ENCODE data around the gene LDB2.

The LDB2 gene

GRCh38 chr4:16516796-16517439, 381.5 kb downstream of the LDB2 start:
- no peak for TF ChIP-seq CTCF (IDR thresholded peaks at IDR 0.05)
- no peak overlapping the region for H3K4me3 ChIP-seq (ENCODE audit: low read depth, low read length)
- no peak overlapping the region for H3K9ac ChIP-seq
- no peak overlapping the region for H2AFZ ChIP-seq
- no peak overlapping the region for H3K27ac ChIP-seq
- H3K4me2 ChIP-seq (ENCODE audit: low read length): no peak overlapping the region
- H3K27me3 ChIP-seq (ENCODE audit: control insufficient read depth, insufficient read depth, low read length): no peaks in the 10 kb centered on the region
- H3K79me2 ChIP-seq: no peaks in the 10 kb centered on the region
- H3K4me1 ChIP-seq: no peaks in the 10 kb centered on the region
- H3K9me3 ChIP-seq (ENCODE audit: control insufficient read depth, low read length): no peaks in the 10 kb centered on the region
- no peaks in the 10 kb centered on the region for H3K36me3 ChIP-seq (ENCODE audit: control insufficient read depth, insufficient read depth, low read length)

GRCh38 chr4:16513876-16514275, 384.6 kb downstream of the LDB2 start:
- H3K4me2 ChIP-seq (ENCODE audit: low read length): no peak overlapping the region
- no peaks in the 10 kb centered on the region for H3K36me3 ChIP-seq (ENCODE audit: control insufficient read depth, insufficient read depth, low read length)
- no peaks in the 10 kb centered on the region for H3K4me1 ChIP-seq
- TF ChIP-seq CTCF (IDR thresholded peaks at IDR 0.05): no peak
- H2AFZ ChIP-seq: no peak overlapping the region
- no peak overlapping the region for H3K9ac ChIP-seq
- H3K9me3 ChIP-seq (ENCODE audit: control insufficient read depth, low read length): no peaks in the 10 kb centered on the region
- H3K27me3 ChIP-seq (ENCODE audit: control insufficient read depth, insufficient read depth, low read length): no peaks in the 10 kb centered on the region
- no peak overlapping the region for H3K4me3 ChIP-seq (ENCODE audit: low read depth, low read length)
- H3K27ac ChIP-seq: no peak overlapping the region
- H3K79me2 ChIP-seq: no peaks in the 10 kb centered on the region

GRCh38 chr4:16508968-16509367, 389.5 kb downstream of the LDB2 start:
- Histone ChIP-seq H3K27me3 (ENCODE audit: control insufficient read depth, insufficient read depth, low read length) (no peaks in the 10 kb centered on the region), H3K27ac (no peak overlapping the region), H3K9ac (no peak overlapping the region), H3K79me2 (no peaks in the 10 kb centered on the region), H2AFZ (no peak overlapping the region), H3K9me3 (ENCODE audit: control insufficient read depth, low read length) (no peaks in the 10 kb centered on the region), H3K4me2 (ENCODE audit: low read length) (no peak overlapping the region), H3K36me3 (ENCODE audit: control insufficient read depth, insufficient read depth, low read length) (no peaks in the 10 kb centered on the region), H3K4me1 (no peaks in the 10 kb centered on the region), H3K4me3 (ENCODE audit: low read depth, low read length) (no peak overlapping the region)
- TF ChIP-seq CTCF (IDR thresholded peaks at IDR 0.05): no peak

- no peak overlapping the region for H3K4me2 ChIP-seq (ENCODE audit: low read length)
- no peak overlapping the region for H3K9ac ChIP-seq
- no peaks in the 10 kb centered on the region for H3K9me3 ChIP-seq (ENCODE audit: control insufficient read depth, low read length)
- no peak overlapping the region for H3K4me3 ChIP-seq (ENCODE audit: low read depth, low read length)
- no peaks in the 10 kb centered on the region for H3K36me3 ChIP-seq (ENCODE audit: control insufficient read depth, insufficient read depth, low read length)
- H3K27me3 ChIP-seq (ENCODE audit: control insufficient read depth, insufficient read depth, low read length): no peaks in the 10 kb centered on the region
- no peak for TF ChIP-seq CTCF (IDR thresholded peaks at IDR 0.05)
- no peak overlapping the region for H2AFZ ChIP-seq
- H3K79me2 ChIP-seq: no peaks in the 10 kb centered on the region
- no peaks in the 10 kb centered on the region for H3K4me1 ChIP-seq
- H3K27ac ChIP-seq: no peak overlapping the region
Measured at GRCh38 chr4:16505726-16506125, 392.7 kb downstream of the LDB2 start.

GRCh38 chr4:16505267-16505666, 393.2 kb downstream of the LDB2 start:
- H3K27me3 ChIP-seq (ENCODE audit: control insufficient read depth, insufficient read depth, low read length): no peaks in the 10 kb centered on the region
- no peaks in the 10 kb centered on the region for H3K36me3 ChIP-seq (ENCODE audit: control insufficient read depth, insufficient read depth, low read length)
- no peak overlapping the region for H3K9ac ChIP-seq
- H3K27ac ChIP-seq: no peak overlapping the region
- no peak overlapping the region for H3K4me2 ChIP-seq (ENCODE audit: low read length)
- no peak for TF ChIP-seq CTCF (IDR thresholded peaks at IDR 0.05)
- H3K4me1 ChIP-seq: no peaks in the 10 kb centered on the region
- H3K79me2 ChIP-seq: no peaks in the 10 kb centered on the region
- H3K4me3 ChIP-seq (ENCODE audit: low read depth, low read length): no peak overlapping the region
- no peak overlapping the region for H2AFZ ChIP-seq
- H3K9me3 ChIP-seq (ENCODE audit: control insufficient read depth, low read length): no peaks in the 10 kb centered on the region
